Natural killer cell (primary cell): ENCODE measurements around the gene MBD3L1. TPM values are rescaled to one million over a fixed set of nuclear protein-coding genes. Genes with fewer than 3 reads are reported as not detected.

Experiments
- ATAC-seq, 3 donors: fragments of 150-1000 bp in 2 of 3; fragments of 200-7000 bp in 1 of 3; cut with Tn5 transposase; 1 replicate in 1 of 3; 2 replicates in 2 of 3; pipeline ENCODE4 v1.10.0; 2021; ENCODE audit warnings: mild to moderate bottlenecking in 2 of 3, moderate library complexity in 2 of 3
- DNase-seq, 2 donors: peaks; one replicate each; pipeline versions ENCODE4 v3.0.0 to v3.0.0-alpha.2; 2013 to 2021; ENCODE audit warnings: mixed read lengths in 1 of 2
- H3K27ac ChIP-seq: one replicate; pipeline ENCODE4 v1.5.1; 2013; ENCODE audit warnings: mild to moderate bottlenecking, low read length
- H3K27me3 ChIP-seq: one replicate; pipeline ENCODE4 v1.6.1; 2013; ENCODE audit warnings: low read length; ENCODE audit not compliant: control insufficient read depth, insufficient read depth
- H3K36me3 ChIP-seq: one replicate; pipeline ENCODE4 v1.6.1; 2013; ENCODE audit warnings: low read length; ENCODE audit not compliant: control insufficient read depth, insufficient read depth
- H3K4me1 ChIP-seq: one replicate; pipeline ENCODE4 v1.6.1; 2013; ENCODE audit warnings: low read length; ENCODE audit not compliant: control insufficient read depth, insufficient read depth
- H3K4me3 ChIP-seq: one replicate; pipeline ENCODE4 v1.5.1; 2013; ENCODE audit warnings: low read length
- H3K9me3 ChIP-seq: one replicate; pipeline ENCODE4 v1.6.1; 2013; ENCODE audit warnings: low read length; ENCODE audit not compliant: control insufficient read depth, insufficient read depth
- H3K27ac Mint-ChIP-seq, 2 donors: one replicate each; pipeline ENCODE4 v1.8.0; 2022; ENCODE audit warnings: mild to moderate bottlenecking in 2 of 2, mixed read lengths in 2 of 2, moderate library complexity in 1 of 2
- H3K27me3 Mint-ChIP-seq, 2 donors: one replicate each; pipeline ENCODE4 v1.8.0; 2022; ENCODE audit warnings: low read depth in 2 of 2, mixed read lengths in 2 of 2
- H3K36me3 Mint-ChIP-seq: one replicate; pipeline ENCODE4 v1.8.0; 2022; ENCODE audit warnings: mixed read lengths
- H3K4me1 Mint-ChIP-seq, 2 donors: one replicate each; pipeline ENCODE4 v1.8.0; 2022; ENCODE audit warnings: mixed read lengths in 2 of 2
- H3K4me3 Mint-ChIP-seq: one replicate; pipeline ENCODE4 v1.8.0; 2022; ENCODE audit warnings: mild to moderate bottlenecking, moderate library complexity, mixed read lengths
- H3K9me3 Mint-ChIP-seq, 2 donors: one replicate each; pipeline ENCODE4 v1.8.0; 2022; ENCODE audit warnings: mixed read lengths in 2 of 2
- WGBS: methylation state at CpG from one replicate; pipeline ENCODE4 v1.1.7; 2013; ENCODE audit warnings: missing lambda C conversion rate; ENCODE audit not compliant: insufficient coverage; 5-methylcytosine and 5-hydroxymethylcytosine counted together
- intact Hi-C: fragments of 100-400 bp; cut with micrococcal nuclease; formaldehyde crosslinking; loops from one replicate; pipeline ENCODE4 v1.14.2; 2022
- total RNA-seq, 4 donors: library from RNA; stranded (reverse); fragments of 120-200 nt in 1 of 4; gene quantifications; one replicate each; pipeline versions ENCODE4 v1.2.3 to v1.2.4, GENCODE V29; 2013 to 2022
- TF ChIP-seq, protein P1 (sequence below): fragments of 200-600 bp; IDR thresholded peaks from one replicate; pipeline ENCODE4 v1.8.0; 2022; ENCODE audit warnings: antibody characterized with exemption

The MBD3L1 gene
- total RNA-seq, 3 donors from 2014 or later (not counting 1 experiment from before 2014, with no cell fraction given): not detected

DNA sequence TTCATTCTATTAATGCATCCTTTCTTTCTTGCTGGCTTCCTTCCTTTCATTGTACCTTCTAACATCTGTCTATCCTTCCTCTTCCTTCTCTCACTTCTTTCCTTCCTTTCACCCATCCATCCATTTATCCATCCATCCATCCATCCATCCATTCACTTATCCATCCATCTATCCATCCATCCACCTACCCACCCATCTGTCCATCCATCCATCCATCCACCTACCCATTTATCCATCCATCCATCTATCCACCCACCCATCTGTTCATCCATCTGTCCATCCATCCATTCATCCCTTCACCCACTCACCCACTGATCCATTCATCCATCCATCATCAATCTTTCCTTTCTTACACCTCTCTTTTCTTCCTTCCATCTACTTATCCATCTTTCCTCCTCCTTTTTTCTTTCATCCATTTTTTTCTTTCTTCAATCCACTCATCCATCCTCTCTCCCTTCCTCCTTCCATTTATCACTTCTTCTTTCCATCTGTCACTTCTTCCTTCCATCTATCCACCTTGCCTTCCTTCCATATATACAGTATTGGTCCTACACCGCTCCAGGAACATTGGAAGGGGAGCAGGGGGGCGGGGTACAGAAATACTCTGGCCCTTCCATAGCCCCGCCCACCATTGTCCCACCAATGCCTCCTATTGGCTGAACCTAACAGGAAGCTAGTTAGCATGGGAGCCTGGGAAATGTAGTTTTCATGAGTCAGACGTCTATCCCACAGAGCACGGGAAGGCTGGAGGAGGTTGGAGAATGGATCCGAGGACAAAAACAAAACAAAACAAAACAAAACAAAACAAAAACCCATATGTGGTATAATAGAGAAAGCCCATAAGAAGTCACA lies 45.9 kb downstream of the MBD3L1 start:
- no peaks in the 10 kb centered on the region for H3K9me3 ChIP-seq
- Mint-ChIP-seq H3K9me3 (peaks cover 6 to 13% of the 10 kb centered on the region in 2 donors), H3K27ac (no peak overlapping the region), H3K27me3 (peaks cover 14 to 16% of the 10 kb centered on the region in 2 donors), H3K4me3 (no peak overlapping the region), H3K4me1 (no peaks in the 10 kb centered on the region), H3K36me3 (no peaks in the 10 kb centered on the region)
- no peak overlapping the region for H3K4me3 ChIP-seq
- no peaks in the 10 kb centered on the region for H3K36me3 ChIP-seq
- 33% methylated on average over 1 of the region's 6 CpGs for WGBS
- no peak for ATAC-seq
- no peaks in the 10 kb centered on the region for H3K4me1 ChIP-seq
- DNase-seq: no peak
- intact Hi-C loops: no loop called here
- TF ChIP-seq, protein P1, sequence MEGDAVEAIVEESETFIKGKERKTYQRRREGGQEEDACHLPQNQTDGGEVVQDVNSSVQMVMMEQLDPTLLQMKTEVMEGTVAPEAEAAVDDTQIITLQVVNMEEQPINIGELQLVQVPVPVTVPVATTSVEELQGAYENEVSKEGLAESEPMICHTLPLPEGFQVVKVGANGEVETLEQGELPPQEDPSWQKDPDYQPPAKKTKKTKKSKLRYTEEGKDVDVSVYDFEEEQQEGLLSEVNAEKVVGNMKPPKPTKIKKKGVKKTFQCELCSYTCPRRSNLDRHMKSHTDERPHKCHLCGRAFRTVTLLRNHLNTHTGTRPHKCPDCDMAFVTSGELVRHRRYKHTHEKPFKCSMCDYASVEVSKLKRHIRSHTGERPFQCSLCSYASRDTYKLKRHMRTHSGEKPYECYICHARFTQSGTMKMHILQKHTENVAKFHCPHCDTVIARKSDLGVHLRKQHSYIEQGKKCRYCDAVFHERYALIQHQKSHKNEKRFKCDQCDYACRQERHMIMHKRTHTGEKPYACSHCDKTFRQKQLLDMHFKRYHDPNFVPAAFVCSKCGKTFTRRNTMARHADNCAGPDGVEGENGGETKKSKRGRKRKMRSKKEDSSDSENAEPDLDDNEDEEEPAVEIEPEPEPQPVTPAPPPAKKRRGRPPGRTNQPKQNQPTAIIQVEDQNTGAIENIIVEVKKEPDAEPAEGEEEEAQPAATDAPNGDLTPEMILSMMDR: no peak
- H3K27ac ChIP-seq: no peak overlapping the region
- H3K27me3 ChIP-seq: peaks cover 2% of the 10 kb centered on the region

DNA sequence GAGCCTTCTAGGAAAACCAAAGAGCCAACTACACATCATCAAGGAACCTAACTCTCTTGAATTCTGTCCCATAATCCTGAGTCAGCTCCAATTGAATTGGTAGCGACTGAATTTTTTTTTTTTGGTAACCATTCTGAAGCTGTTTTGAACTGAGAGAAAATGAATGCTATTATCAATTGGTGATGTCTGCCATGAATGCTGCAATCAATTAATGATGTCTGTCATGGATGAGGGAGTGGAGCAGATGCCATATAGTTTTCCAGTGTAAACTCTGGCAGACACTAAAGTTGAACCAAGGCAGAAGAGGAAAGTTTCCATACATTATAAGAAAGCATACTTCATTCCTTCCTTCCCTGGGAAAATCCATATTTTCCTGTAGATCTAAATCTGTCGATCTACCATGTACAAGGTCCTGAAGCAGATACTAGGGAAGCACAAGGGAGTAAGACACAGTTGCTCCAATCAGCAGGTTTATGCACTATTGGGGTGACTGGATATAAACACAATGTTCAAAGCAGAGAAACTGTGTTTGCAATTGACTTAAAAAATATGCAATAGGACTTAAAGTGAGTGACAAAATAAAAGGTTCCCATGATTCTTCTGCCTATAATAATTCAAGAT lies 48.8 kb downstream of the MBD3L1 start:
- H3K27ac ChIP-seq: no peak overlapping the region
- no peak overlapping the region for H3K27ac Mint-ChIP-seq
- no peak overlapping the region for H3K4me3 Mint-ChIP-seq
- peaks cover 6 to 13% of the 10 kb centered on the region in 2 donors for H3K9me3 Mint-ChIP-seq
- H3K4me1 Mint-ChIP-seq: no peaks in the 10 kb centered on the region
- ATAC-seq: no peak
- DNase-seq: no peak
- H3K9me3 ChIP-seq: no peaks in the 10 kb centered on the region
- intact Hi-C loops: no loop called here
- H3K36me3 Mint-ChIP-seq: no peaks in the 10 kb centered on the region
- H3K4me3 ChIP-seq: no peak overlapping the region
- 72% methylated on average over 2 of the region's 2 CpGs for WGBS
- no peaks in the 10 kb centered on the region for H3K4me1 ChIP-seq
- TF ChIP-seq, protein P1: no peak
- H3K27me3 ChIP-seq: no peaks in the 10 kb centered on the region
- H3K36me3 ChIP-seq: no peaks in the 10 kb centered on the region
- H3K27me3 Mint-ChIP-seq: peaks cover 11% of the 10 kb centered on the region in 2 donors

DNA sequence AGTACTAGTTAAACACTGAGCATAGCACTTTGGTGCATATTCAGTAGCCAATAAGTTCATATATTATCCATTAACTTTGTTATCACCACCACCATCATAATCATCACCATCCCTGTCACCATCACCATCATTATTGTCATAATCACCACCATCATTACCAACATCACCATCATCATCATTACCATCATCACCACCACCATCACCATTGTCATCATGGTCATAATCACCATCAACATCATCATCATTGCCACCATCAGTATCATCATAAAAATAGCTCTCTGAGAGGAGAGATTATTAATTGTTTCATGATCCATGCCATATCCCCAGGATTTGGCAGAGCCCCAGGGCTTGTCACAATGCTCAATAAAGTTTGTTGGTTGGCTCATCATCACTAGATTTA lies 49.3 kb downstream of the MBD3L1 start:
- no peak for ATAC-seq
- no peaks in the 10 kb centered on the region for H3K27me3 ChIP-seq
- Mint-ChIP-seq H3K36me3 (no peaks in the 10 kb centered on the region), H3K4me1 (no peaks in the 10 kb centered on the region), H3K9me3 (peaks cover 6 to 13% of the 10 kb centered on the region in 2 donors), H3K4me3 (no peak overlapping the region), H3K27ac (no peak overlapping the region), H3K27me3 (peaks cover 11% of the 10 kb centered on the region in 2 donors)
- intact Hi-C loops: no loop called here
- H3K36me3 ChIP-seq: no peaks in the 10 kb centered on the region
- TF ChIP-seq, protein P1: no peak
- DNase-seq: no peak
- H3K4me1 ChIP-seq: no peaks in the 10 kb centered on the region
- H3K27ac ChIP-seq: no peak overlapping the region
- H3K9me3 ChIP-seq: no peaks in the 10 kb centered on the region
- H3K4me3 ChIP-seq: no peak overlapping the region
